Measurements from ENCODE around the gene ASB2. TPM values are rescaled to one million over a fixed set of nuclear protein-coding genes. Genes with fewer than 3 reads are reported as not detected.

Gene ASB2
- total and polyA plus RNA-seq, 2 of the 8 experiments (the other 6 are each of a cell fraction or from before 2014, with no cell fraction given): 1.0 to 2.1 TPM

DNA sequence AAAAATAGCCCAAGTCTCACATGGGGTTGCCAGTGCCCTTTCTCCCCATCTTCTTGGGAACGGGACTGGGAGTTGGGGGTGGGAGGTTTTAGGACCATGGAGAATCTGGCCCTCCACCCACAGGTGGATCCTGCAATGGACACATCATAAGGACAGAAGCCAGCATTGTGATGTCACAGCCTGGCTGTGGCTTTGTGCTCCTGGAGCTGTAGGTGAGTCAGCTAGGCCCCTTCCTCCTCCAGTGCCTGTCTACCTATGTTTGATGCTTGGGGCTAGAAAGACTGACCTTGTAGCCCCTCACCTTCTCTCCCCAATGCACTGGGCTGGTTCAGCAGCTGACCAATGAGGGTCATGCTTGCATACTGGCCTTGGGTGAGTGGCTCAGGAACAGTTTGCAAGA is 20.7 kb upstream of the ASB2 start, which contains the start of gene CCDC197 (continued):
- TF ChIP-seq, protein P1, sequence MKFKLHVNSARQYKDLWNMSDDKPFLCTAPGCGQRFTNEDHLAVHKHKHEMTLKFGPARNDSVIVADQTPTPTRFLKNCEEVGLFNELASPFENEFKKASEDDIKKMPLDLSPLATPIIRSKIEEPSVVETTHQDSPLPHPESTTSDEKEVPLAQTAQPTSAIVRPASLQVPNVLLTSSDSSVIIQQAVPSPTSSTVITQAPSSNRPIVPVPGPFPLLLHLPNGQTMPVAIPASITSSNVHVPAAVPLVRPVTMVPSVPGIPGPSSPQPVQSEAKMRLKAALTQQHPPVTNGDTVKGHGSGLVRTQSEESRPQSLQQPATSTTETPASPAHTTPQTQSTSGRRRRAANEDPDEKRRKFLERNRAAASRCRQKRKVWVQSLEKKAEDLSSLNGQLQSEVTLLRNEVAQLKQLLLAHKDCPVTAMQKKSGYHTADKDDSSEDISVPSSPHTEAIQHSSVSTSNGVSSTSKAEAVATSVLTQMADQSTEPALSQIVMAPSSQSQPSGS (IDR thresholded peaks at IDR 0.05; ENCODE audit: low read length): no peak
- TF ChIP-seq ZNF274 (IDR thresholded peaks at IDR 0.05; ENCODE audit: borderline replicate concordance, extremely low read depth, low read length) (no peak), CREB1 (IDR thresholded peaks at IDR 0.05) (no peak)
